Endothelial cell (in vitro differentiated cells): ENCODE results near the gene GRID1. TPM values are rescaled to one million over a fixed set of nuclear protein-coding genes. Genes with fewer than 3 reads are reported as not detected.

Experiments used
- DNase-seq: peaks from one replicate; pipeline ENCODE4 v3.0.0; 2021; ENCODE audit warnings: low spot score
- H3K27ac Mint-ChIP-seq: one replicate; pipeline ENCODE4 v1.8.0; 2021; ENCODE audit warnings: mixed read lengths, inconsistent platforms; ENCODE audit not compliant: unreplicated experiment
- H3K27me3 Mint-ChIP-seq: one replicate; pipeline ENCODE4 v1.8.0; 2021; ENCODE audit warnings: mild to moderate bottlenecking, moderate library complexity, mixed read lengths, inconsistent platforms; ENCODE audit not compliant: unreplicated experiment
- H3K36me3 Mint-ChIP-seq: one replicate; pipeline ENCODE4 v1.8.0; 2021; ENCODE audit warnings: mild to moderate bottlenecking, low read depth, mixed read lengths, inconsistent platforms; ENCODE audit not compliant: unreplicated experiment
- H3K4me1 Mint-ChIP-seq: one replicate; pipeline ENCODE4 v1.8.0; 2021; ENCODE audit warnings: mild to moderate bottlenecking, mixed read lengths, inconsistent platforms; ENCODE audit not compliant: unreplicated experiment
- H3K4me3 Mint-ChIP-seq: one replicate; pipeline ENCODE4 v1.8.0; 2021; ENCODE audit warnings: mild to moderate bottlenecking, mixed read lengths, inconsistent platforms; ENCODE audit not compliant: unreplicated experiment
- H3K9me3 Mint-ChIP-seq: one replicate; pipeline ENCODE4 v1.8.0; 2021; ENCODE audit warnings: mixed read lengths, inconsistent platforms; ENCODE audit not compliant: unreplicated experiment
- CTCF ChIP-seq: fragments of 200-600 bp; sonication (generic); IDR thresholded peaks from one replicate; pipeline ENCODE4 v1.5.0; 2021; ENCODE audit warnings: antibody characterized with exemption; ENCODE audit not compliant: unreplicated experiment
- total RNA-seq: library from RNA; stranded (reverse); fragmentation: NEBNext Ultra II Directional; extraction: Animal tissue kit (Norgen Biotek cat#: 25700); gene quantifications from one replicate; pipeline ENCODE4 v1.2.1, GENCODE V29; 2021; ENCODE audit not compliant: unreplicated experiment

GRID1 gene
- total RNA-seq, 1 donor from 2014 or later = 0.26 TPM

GRCh38 chr10:85618841-85619240 is 747.8 kb downstream of the GRID1 start:
- Mint-ChIP-seq H3K27ac (no peak overlapping the region), H3K36me3 (no peaks in the 10 kb centered on the region), H3K4me3 (no peak overlapping the region), H3K4me1 (no peaks in the 10 kb centered on the region), H3K9me3 (peaks cover 22% of the 10 kb centered on the region), H3K27me3 (peaks cover 6% of the 10 kb centered on the region)
- DNase-seq = no peak
- no peak for TF ChIP-seq CTCF

DNA sequence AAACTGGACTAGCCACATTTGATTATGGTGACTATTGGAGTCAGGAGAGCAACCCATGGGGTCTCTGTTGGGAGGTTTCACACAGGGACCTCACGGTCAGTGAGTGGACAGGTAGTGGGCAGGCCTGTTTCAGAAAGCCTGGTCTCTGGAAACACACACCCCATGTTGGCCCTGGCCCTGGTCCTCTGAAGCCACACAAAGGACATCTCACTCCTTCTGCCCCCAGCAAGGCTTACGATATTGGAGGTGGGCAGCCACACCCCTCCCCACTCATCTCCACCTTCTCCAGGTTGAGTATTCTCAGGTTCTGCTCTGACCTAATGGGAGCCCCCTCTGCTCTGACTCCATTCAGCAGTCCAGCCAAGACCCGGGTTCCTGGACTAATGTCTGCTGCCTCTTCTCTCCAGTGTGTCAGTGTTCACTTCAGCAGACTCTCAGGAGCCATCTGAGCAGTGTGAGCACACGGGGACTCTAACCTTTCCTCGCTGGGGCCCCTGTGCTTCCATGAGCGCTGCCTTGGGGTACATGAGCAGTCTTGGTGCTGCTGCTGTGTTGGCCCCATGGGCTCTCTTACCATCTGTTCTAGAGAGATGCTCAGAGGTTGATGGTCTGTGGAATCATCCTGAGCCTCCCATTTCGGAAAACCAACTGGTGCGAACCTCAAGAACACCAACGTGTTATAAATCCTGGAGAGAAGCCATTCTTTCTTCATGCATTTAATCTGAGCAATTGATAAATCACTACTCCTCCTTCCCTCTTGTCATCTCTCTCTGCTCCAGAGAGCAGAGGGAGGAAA is 748.6 kb downstream of the GRID1 start:
- H3K4me3 Mint-ChIP-seq = no peak overlapping the region
- TF ChIP-seq CTCF = no peak

DNA sequence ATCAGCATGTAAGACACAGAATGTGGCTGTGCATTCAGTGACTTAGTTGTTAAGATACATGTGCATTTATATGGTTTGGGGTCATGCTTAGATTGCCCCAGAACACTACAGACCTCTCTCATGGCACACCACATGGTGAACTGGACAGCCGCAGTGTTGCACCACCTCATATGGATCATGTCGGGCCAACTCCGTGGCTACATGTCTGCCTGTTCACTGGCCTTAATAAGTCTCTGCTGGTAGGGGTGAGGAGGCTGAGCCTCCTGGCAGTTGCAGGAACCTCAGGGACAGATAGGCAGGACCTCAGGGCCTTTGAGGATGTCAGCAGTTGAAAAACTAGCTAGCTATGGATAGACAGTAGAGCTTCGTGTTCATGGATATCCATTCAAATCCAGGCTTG is 751.0 kb downstream of the GRID1 start:
- peaks cover 5% of the 10 kb centered on the region for H3K36me3 Mint-ChIP-seq
- peaks cover 23% of the 10 kb centered on the region for H3K9me3 Mint-ChIP-seq
- no peak for DNase-seq

More for the DNA sequence above, 748.6 kb downstream of the GRID1 start:
- Mint-ChIP-seq H3K27me3 (peaks cover 9% of the 10 kb centered on the region), H3K4me1 (no peaks in the 10 kb centered on the region), H3K36me3 (no peaks in the 10 kb centered on the region), H3K27ac (no peak overlapping the region), H3K9me3 (peaks cover 15% of the 10 kb centered on the region)
- no peak for DNase-seq

GRCh38 chr10:85614981-85615380 is 751.6 kb downstream of the GRID1 start:
- Mint-ChIP-seq H3K4me1 (no peaks in the 10 kb centered on the region), H3K27me3 (peaks cover 13% of the 10 kb centered on the region), H3K4me3 (no peak overlapping the region), H3K27ac (no peak overlapping the region), H3K36me3 (peaks cover 5% of the 10 kb centered on the region), H3K9me3 (peaks cover 24% of the 10 kb centered on the region)
- DNase-seq = no peak
- TF ChIP-seq CTCF = no peak

More for the DNA sequence above, 751.0 kb downstream of the GRID1 start:
- TF ChIP-seq CTCF = no peak
- H3K27me3 Mint-ChIP-seq = peaks cover 12% of the 10 kb centered on the region
- H3K4me3 Mint-ChIP-seq = no peak overlapping the region
- H3K4me1 Mint-ChIP-seq = no peaks in the 10 kb centered on the region
- H3K27ac Mint-ChIP-seq = no peak overlapping the region

DNA sequence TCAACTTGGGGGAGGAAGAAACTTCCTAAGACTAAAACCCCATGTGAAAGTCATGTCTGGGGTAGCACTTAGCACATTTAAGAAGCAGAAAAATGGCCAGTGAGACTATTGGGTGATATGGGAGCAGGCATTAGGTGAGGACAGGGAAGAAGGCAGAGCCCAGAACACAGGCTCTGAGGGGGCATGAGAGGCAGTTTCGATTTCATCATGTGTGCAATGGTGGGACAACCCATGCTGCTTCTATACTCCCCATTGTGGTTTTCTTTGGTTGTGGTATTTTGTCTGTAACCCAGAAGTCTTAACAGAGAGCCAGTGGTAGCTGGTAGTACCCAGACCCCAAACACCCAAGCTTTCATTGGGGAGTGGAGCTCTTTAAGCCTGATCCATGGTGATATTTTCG is 752.0 kb downstream of the GRID1 start:
- H3K27me3 Mint-ChIP-seq = peaks cover 14% of the 10 kb centered on the region
- peaks cover 24% of the 10 kb centered on the region for H3K9me3 Mint-ChIP-seq
- H3K36me3 Mint-ChIP-seq = peaks cover 5% of the 10 kb centered on the region
- no peak overlapping the region for H3K27ac Mint-ChIP-seq
- DNase-seq = no peak
- no peak for TF ChIP-seq CTCF
- no peaks in the 10 kb centered on the region for H3K4me1 Mint-ChIP-seq
- H3K4me3 Mint-ChIP-seq = no peak overlapping the region
